ENCODE results near the gene NPBWR2. TPM values are rescaled to one million over a fixed set of nuclear protein-coding genes. Genes with fewer than 3 reads are reported as not detected.

NPBWR2 gene
- total RNA-seq, result not detected in 2 replicates

GRCh38 chr20:64106981-64107735 lies at the start of gene NPBWR2:
TSS of gene NPBWR2 (minus strand) at chr20:64107565. CDS start at chr20:64106831, 734 bp downstream.

GRCh38 chr20:64083804-64084684 lies 23.3 kb downstream of the NPBWR2 start, which contains the start of gene LKAAEAR1:
TSS of gene LKAAEAR1 (minus strand) at chr20:64084398. CDS start at chr20:64084219, 179 bp downstream.

GRCh38 chr20:64080013-64080812 lies 27.2 kb downstream of the NPBWR2 start, which contains the start of gene OPRL1:
TSS of gene OPRL1 (plus strand) at chr20:64080082. CDS start at chr20:64092721, 12,639 bp downstream.

GRCh38 chr20:64079273-64080012 lies 27.9 kb downstream of the NPBWR2 start, which contains the start of gene RGS19:
TSS of gene RGS19 (minus strand) at chr20:64079518. CDS start at chr20:64076886, 2,632 bp downstream.

GRCh38 chr20:64062596-64063388 lies 44.6 kb downstream of the NPBWR2 start, which contains the start of gene TCEA2:
TSS of gene TCEA2 (plus strand) at chr20:64063198. CDS start at chr20:64063313, 115 bp downstream.

Other genes with a start within 250 kb of the NPBWR2 start
- gene ABHD16B, start 246.1 kb downstream of the NPBWR2 start, total RNA-seq, result not detected in 2 replicates
- gene TPD52L2, start 242.3 kb downstream of the NPBWR2 start, total RNA-seq, result 159 and 171 TPM in 2 replicates
- gene DNAJC5, start 212.4 kb downstream of the NPBWR2 start, total RNA-seq, result 55.2 and 60.0 TPM in 2 replicates
- gene UCKL1, start 151.1 kb downstream of the NPBWR2 start, total RNA-seq, result 22.4 and 24.0 TPM in 2 replicates
- gene ZNF512B, start 137.6 kb downstream of the NPBWR2 start, total RNA-seq, result 7.1 and 7.6 TPM in 2 replicates
- gene SAMD10, start 127.9 kb downstream of the NPBWR2 start, total RNA-seq, result 0.87 and 1.00 TPM in 2 replicates
- 65.7 and 73.8 TPM in 2 replicates for gene PRPF6, start 126.4 kb downstream of the NPBWR2 start, total RNA-seq
- 0.77 and 1.2 TPM in 2 replicates for gene C20orf204, start 71.4 kb downstream of the NPBWR2 start, total RNA-seq
- 0.12 TPM in 1 of 2 replicates, not detected in the other for gene SOX18, start 57.9 kb downstream of the NPBWR2 start, total RNA-seq
- gene TCEA2, start 44.4 kb downstream of the NPBWR2 start, total RNA-seq, result 10.8 and 24.7 TPM in 2 replicates
- gene RGS19, start 28.0 kb downstream of the NPBWR2 start, total RNA-seq, result 7.5 and 8.7 TPM in 2 replicates
- 1.1 and 2.1 TPM in 2 replicates for gene OPRL1, start 27.5 kb downstream of the NPBWR2 start, total RNA-seq
- not detected in 2 replicates for gene LKAAEAR1, start 23.2 kb downstream of the NPBWR2 start, total RNA-seq
- gene MYT1, start 56.9 kb upstream of the NPBWR2 start, total RNA-seq, result not detected in 2 replicates
- 40.6 and 55.6 TPM in 2 replicates for gene PCMTD2, start 148.2 kb upstream of the NPBWR2 start, total RNA-seq